Measurements from ENCODE around the gene SLC13A3.
A peak's percentile ranks its signal among the peaks of the same experiment; 100 is the strongest.

SLC13A3 gene

DNA sequence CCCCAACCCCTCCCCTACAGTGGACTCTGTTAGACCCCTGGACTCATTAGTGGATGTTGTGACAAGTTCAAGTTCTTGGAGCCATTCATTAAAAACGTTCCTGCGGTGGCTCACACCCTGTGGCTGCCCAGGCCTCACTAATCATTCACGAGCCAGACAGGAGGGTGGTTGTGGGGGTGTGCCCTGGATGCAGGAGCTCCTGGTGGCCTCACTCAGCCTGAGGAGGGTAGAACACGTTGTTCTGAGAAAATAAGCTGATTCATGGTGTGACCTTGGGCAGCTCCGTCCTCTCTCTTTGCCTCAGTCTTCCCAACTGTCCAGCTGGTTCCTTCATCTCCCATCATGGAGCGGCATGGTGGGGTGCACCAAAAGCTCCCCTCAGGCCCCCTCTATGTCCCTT lies 16.7 kb downstream of the SLC13A3 start:
- DNase-seq, result peak; percentile 59

DNA sequence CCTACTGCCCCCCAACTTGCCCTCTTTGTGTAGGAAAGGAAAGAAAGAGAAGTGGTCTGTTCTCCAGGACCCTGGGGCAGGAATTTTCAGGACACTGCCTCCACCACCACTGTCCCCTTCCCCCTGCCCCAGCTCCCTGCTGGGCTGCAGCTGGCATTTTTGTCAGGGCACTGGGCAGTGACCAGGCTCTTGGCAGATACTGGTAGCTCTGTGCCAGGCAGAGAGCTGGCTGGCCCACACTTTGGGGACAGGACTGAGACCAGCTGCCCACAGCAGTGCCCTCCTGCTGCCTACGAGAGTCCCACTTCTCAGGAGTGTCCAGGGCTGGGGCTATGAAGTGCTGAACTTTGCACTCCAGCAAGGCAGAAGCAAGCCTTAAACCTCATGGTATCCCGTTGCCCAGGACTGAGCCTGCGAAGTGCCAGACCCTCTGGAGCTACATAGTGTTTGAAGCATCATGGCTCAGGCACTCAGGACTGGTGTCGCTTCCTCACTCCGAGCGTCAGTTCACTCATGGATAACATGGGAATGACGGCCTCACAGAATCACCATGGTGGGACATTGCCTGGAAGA lies 19.3 kb downstream of the SLC13A3 start:
- no peak for DNase-seq

DNA sequence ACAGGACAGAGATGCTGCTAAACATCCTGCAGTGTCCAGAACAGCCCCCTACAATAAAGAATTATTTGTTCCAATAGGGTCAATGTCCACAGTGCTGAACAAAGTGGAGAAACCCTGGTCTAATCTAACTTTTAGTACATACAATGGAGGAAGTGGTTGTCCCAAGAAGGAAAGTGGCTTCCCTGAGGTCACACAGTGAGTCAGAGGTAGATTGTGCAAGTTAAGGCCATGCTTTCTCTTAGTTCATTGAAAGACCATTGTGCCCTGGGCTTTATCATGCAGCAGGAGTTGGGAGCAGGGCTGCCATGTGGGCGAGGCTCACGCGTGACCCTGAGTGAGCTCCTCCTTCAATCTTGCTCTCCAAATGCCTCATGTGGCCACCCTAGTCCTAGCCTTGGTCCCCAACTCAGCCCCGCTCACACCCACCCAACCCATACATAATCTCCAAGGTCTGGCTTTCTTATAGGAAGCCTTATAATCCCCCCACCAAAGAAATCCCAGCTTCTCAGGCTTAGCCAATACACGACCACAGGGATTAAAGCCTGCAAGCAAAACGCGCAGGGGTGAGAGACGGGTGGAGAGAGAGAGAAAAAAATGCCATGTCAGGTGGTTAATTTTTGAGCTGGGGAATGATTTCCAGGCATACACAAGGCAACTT lies 19.9 kb downstream of the SLC13A3 start:
- DNase-seq, result peak; percentile 89

DNA sequence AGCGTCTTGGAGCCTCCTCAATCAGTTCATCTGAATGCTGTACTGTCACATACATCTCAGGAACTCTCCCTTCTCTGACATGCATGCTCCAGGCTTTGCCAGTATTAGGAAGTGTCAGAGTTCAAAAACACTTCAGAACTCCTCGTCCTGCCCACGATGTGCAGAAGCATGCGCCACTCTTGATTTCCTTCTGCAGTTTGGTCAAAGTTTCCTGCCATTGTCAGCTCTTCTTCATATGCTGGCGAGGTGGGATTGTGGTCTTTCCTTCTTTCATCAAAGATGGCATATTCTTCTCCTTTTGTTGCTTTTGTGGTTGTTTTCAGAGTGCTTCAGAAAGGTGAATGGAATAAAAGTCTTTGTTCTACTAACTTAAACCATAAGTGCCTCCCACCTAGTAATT lies 21.0 kb downstream of the SLC13A3 start:
- no peak for DNase-seq

DNA sequence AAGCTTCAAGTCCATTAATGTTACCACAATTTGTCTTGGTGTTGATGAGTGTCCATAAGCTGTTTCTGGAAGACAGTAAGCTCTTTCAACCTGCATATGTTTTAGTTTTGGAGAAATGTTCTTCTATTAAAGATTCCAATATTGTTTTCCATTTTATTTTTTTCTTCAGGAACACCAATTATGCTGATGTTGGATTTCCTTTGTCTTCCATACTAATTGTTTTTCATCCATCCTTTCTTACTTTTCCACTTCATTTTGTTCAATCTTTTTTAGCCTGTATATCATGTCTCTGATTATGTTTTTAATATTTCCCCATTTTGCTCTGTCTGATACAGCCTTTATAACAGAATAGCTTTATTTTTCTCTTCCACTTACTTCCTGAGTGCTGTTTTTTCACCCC lies 21.9 kb downstream of the SLC13A3 start:
- DNase-seq, result no peak

DNA sequence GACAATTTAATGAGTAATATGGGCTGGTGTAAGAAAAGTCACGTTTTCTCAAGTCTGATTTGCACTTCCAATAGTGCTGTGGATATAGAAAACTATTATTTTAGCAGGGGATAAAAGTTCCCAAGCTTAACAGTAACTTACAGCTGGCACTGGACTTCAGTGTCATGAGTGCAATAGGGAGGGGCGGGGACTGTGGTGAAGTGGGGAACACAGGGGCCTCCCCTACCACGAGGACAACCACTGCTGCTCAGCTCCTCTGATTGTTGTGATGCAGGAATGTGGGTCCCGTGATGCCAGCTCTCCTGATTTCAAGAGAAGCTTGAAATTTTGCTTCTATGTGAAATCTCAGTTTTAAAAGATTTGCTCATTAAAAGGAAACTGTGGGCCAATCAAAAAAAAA lies 24.0 kb downstream of the SLC13A3 start:
- peak; percentile 50 for DNase-seq

DNA sequence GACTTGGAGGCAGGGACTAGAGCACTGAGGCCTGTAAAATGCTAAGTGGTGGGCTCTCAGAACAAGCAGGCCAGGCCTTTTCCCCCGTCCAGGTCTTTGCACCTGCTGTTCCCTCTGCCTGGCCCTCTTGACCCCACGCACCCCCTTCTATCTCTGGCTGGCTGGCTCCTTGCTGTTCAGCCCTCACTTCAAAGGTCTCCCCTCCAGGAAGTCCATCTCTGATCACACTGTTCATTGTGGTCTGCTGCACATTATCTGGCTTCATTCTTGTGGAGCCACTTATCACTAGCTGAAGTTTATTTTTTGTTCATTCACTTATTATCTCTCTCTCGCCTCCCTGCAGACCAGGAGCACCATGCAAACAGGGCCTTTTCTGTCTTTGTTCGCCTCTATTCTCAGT lies 24.5 kb downstream of the SLC13A3 start:
- peak; percentile 60 for DNase-seq

DNA sequence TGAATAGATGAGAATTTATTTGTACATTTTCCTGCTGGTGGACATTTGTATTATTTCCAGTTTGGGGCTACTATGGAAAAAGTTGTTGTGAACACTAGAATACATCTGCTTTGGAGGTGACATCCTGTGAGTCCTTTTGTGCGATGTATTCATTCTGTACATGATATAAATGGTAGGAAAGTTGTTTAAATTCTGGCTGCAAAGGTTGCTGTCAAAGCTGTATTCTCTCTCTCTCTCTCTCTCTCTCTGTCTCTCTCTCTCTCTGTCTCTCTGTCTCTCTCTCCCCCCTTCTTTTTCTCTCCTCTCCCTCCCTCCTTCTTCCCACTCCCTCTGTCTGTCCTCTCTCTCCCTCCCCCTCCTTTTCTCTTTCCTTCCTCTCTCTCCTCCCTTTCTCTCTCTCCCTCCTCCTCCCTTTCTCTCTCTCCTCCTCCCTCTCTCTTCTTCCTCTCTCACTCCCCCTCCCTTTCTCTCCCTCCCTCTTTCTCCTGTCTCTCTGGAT lies 25.3 kb downstream of the SLC13A3 start:
- no peak for DNase-seq

DNA sequence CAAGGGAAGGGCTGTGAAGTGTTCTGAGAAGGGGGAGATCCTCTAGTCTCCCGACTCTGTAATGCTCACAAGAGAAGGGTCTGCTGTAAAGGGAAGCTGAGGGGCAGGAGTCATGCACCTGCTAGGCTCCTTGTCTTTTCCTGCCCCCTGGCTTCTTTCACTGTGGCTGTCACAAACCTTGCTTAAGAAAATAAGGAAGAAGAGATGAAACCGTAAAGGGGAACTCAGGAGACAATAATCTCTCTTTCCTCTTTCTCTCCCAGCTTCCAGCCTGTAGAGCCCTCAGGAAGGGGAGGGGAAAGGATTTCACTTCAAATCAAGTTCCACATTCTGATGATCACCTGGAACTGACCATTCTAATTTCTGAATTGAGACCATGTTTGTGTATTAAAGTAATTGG lies 26.3 kb downstream of the SLC13A3 start:
- peak; percentile 30 for DNase-seq

DNA sequence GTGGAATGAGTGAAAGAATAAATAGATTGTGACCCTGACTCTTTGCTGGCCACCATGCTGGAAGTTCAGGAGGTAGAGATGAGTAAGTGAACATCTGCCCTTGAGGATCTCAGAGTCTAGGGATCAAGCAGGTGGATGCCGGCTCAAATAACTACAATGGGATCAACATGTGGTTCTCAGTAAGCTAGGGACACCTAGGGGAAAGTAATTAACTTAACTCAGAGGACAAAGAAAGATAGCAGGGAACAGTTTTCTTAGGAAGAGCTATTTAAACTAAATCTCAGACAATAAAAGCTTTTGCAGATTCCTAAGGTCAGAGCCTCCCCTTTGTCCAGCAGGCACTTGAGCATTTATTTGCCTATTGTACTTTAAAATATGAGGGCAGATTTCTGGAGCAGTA lies 29.1 kb downstream of the SLC13A3 start:
- DNase-seq, result no peak

DNA sequence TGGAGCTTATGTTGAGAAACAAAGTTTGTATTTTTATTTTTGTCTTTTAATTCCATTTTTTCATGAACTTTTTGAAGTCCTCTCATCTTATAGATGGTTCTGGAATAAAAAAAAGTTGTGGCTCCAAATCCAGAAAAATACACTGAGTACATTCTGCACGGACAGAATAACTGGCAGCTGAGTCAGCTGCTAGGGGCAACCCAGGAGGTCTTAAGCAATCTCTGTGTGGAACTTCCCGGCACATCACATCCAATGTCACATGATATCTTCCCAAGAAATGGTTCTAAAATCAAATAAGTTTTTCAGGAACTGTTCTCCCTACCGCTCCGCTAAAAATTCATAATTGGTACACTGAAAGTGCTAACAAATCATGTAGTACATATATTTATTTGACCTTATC lies 29.8 kb downstream of the SLC13A3 start:
- no peak for DNase-seq

DNA sequence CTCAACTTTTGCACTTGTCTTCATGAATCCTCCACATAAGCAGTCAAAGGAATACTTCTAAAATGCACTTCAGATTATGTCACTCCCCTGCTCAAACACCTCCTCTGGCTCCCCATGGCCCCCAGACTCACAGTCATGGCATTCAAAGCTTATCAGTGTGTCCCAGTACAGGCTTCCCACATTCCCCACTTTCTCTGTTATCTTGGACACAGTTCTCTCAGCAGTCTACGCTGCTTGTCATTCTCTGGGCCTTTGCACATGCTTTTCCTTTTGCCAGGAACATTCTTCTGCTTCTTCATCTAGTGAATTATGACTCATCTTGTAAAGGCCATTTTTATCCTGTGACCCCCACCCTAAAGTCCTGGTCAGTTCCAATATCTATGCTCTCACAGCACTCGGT lies 31.8 kb downstream of the SLC13A3 start:
- no peak for DNase-seq

DNA sequence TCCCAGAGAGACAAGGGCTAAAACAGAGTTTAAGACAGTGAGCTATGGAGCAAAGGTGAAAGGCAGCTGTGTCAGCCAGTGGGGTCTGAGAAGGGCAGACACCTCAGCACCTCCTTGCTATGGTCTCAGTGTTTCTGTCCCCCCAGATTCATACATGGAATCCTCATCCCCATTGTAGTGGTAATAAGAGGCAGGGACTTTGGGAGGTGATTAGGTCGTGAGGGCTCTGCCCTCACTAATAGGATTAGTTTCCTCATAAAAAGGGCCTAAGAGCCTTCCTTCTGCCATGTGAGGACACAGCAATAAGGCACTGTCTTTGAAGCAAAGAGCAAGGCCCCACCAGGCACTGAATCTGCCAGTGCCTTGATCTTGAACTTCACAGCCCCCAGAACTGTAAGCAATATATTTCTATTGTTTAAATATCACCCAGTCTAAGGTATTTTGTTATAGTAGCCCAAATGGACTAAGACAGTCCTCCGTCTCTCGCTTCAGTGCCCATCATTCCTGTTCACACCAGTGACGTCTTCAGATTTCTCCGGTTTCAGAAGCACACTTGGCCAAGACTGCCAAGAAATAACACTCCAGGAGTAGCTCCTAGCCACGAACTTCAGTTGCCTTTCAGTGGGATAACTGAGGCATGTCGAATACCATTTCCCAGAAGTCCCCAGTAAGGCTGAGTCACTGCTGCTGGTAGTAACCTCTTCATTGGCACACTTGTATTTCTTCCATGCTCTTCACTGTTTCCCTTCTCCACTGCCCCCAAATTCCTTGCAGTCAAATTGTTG lies 32.8 kb downstream of the SLC13A3 start:
- DNase-seq, result no peak

DNA sequence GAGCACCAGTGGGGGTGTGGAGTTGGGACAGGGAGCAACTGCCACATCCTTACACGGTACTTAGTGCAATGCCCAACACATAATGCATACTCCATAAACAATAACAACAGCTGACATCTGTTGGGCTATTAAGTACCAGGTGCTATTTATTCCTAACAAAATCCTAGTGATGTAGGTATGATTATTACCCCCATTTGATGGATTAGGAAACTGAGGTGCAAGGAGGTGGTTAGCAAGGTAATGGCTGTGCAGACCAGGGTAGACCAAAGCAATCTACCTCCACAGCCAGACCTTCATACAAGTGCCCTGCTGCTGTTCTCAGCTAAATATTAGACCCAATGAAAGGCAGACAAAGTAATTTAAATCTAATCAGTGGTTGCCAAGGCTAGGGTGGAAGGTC lies 36.8 kb downstream of the SLC13A3 start:
- DNase-seq, result no peak

DNA sequence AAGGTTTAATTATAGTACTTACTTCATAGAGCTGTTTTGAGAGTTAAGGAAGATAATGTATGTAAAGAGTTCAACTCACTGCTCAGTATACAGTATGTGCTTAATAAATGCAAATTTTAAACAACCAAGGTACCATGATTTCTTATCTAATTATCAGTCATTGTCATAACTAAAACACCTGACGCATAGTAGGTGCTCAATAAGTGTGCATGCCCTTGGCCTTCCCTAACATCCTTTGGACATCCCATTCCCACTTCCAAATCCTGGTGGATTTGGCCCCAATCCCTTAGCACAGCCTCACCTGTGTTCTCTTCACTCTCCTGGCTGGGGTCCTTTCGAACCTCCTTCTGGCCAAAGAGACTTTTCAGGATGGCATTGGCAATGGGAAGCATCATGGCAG lies 41.1 kb downstream of the SLC13A3 start:
- no peak for DNase-seq

DNA sequence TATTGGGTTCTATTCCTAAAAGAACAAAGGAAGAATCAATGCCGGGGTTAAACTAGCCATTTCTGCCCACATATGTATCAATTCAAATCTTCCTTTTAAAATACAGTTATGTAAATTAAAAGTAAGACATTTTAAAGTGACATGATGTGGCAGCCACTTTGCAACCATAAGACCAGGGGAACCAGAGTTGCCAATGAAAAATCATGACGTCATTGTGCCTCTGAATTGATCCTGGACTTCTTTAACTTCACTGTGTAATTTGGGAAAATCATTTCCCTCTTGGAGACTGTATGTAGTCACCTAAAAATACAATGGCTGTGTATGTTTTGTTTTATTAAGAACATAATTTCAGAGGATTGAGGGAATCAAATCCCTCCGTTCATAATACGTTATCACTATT lies 42.2 kb downstream of the SLC13A3 start:
- DNase-seq, result no peak

DNA sequence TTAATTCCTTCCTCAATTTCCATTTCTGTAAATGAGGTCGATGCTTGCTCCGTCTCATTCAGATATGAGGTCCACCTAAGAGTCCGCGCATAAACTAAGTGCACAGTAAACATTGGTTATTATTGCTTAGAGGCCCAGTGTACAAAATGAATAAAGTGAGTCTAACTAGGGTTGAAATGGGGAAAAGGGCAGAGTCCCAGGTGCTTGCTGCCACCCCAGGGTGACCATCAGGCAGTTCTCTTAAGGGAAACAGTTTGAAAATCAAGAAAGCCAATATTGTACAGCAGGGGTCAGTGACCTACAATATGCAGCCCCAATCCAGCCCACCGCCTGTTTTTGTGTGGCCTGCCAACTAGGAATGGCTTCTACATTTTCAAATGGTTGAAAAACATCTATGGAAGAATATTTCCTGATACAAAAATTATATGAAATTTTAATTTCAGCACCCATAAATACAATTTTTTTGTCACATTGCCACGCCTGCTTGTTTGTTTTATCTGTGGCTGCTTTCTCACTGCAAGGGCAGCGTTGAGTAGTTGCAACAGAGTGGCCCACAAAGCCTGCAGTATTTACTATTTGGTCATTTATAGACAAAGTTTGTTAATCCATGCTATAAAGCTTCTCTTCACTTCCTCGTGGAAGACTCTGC lies 43.3 kb downstream of the SLC13A3 start:
- DNase-seq, result no peak

DNA sequence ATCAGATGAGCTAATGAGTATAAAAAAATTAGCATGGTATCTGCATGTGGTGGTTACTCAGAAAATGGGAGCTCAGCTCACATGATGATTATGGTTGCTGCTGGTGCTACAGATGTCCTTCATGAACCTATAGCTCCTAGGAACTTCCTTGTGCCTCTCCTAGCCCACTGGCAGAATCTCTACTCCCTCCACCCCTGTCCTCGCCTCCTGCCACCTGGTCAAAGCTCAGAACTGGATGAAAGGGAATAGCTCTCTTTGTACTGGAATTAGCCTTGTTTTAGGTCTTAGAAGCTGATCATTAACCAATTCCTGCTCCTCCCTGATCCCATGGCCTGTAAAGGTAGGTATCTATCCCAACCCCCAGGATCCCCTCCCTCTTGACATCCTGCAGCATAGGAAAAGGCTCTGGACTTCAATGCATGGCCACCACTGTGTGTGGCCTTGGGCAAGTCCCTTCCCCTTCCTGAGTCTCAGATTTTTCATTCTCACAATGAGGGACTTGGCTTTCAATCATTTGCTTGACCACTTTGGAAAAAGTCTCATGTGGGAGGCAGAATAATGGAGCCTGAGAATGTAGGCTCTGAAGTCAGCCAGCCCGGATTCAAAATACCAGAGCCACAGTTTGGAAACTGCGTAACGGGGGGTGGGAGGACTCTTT lies 43.9 kb downstream of the SLC13A3 start:
- DNase-seq, result no peak

DNA sequence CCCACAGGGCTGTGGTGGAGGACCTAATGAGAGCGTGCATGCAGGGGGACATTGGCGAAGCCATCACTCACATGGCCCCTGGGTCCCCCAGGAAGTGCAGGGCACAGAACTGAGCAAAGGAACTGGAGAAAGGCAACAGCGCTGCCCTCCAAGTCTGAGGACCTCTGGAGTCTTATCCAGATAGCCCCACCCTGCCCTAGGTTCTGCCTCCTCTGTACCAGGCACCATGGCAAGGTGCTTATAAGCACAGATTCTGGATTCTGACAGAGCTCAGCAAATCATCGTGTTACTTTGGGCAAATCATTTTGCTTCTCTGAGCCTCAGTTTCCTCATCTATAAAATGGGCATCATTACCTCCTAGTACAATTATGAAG lies 44.5 kb downstream of the SLC13A3 start:
- DNase-seq, result no peak

DNA sequence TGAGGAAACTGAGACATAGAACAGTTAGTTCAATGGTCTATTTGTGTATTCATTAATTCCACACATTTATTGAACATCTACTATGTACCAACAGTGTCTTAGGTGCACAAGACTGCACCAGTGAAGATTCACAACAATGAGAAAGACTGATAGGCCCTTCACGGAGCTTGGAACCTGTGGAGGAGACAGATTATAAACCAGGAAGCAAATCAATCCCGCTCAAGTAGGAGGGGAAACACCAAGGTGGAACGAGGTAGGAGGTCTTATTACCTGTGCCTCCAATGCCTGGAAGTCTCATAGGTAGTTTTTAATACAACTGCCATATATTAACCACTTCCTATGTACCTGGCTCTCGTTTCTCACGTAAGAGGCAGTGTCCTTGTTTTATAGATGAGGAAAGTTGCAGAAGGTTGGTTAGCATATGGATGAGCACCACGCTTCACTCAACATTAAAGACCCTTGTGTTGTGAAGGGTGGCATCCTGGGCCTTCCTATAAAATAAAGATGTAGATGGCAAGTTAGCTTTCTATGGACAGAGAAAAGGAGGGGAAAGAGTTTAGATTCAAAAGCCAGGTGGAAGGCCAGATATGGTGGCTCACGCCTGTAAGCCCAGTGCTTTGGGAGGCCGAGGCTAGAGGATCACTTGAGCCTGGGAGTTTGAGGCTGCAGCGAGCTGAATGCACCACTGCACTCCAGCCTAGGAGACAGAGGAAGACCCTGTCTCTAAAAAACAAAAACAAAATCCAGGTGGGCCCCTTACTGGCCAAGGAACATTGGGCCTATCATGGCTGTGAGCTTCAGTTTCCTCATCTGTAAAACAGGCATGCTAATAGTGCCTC lies 45.1 kb downstream of the SLC13A3 start:
- DNase-seq, result no peak

DNA sequence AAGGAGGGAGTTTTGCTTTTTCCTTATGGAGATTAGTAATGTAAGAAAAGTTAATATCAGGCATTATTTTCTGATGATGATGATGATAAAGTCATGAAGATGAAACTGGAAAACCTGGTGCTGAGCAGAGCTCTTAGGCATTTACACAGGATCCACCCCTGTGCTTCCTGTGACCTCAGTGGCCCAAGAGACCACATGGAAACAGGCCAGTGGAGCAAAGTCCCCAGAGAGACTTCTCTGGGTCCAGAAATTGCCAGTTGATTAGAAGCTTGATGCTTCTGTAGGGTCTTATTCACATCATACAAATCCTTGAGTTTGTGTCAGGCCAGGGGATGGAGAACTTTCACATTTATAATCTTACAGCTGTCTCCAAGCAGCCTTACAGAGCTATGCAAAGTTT lies 46.1 kb downstream of the SLC13A3 start:
- DNase-seq, result no peak

DNA sequence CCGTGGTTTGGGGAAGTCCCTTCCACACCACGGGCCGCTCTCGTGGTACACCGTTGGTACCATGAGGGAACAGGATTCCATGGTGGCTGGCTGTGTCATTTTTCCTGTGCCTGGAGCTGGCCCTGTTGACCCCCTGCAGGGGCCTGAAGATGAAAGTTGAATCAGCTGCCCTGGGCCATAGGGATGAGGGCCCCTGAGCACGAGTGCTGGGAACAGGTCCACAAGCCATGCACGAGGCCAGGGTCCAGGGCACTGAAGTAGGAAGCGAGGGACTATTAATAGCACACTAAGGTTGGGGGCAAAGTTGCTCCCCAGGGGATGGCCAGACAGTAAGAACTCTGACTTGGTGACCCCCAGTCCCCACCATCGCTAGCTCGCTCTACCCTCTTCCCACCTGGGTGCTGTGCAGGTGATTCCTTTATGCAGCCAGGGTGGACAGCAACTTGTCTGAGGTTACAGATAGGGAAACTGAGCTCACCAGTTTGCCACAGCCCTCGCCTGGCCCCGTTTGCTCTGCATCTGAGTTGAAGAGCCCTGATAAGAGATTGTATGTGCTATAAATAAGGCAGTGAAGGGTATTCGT lies 46.6 kb downstream of the SLC13A3 start:
- DNase-seq, result no peak

Data from hematopoietic multipotent progenitor cell treated with erythropoietin and hydrocortisone succinate and interleukin-3 and kit ligand, for 4 days (in vitro differentiated cells).